Activated CD4-positive, alpha-beta T cell treated with anti-CD3 and anti-CD28 coated beads, Interleukin-2, Interleukin-6, amounts not matched to agents 100 ng/mL and 50 ng/mL, durations not matched to agents 16 hours and 8 hours (primary cell): ENCODE results near the gene EPAS1.
A peak's percentile ranks its signal among the peaks of the same experiment; 100 is the strongest.

Source experiments
- DNase-seq: peaks from one replicate; pipeline ENCODE4 v3.0.0-alpha.2; 2020

EPAS1 gene

DNA sequence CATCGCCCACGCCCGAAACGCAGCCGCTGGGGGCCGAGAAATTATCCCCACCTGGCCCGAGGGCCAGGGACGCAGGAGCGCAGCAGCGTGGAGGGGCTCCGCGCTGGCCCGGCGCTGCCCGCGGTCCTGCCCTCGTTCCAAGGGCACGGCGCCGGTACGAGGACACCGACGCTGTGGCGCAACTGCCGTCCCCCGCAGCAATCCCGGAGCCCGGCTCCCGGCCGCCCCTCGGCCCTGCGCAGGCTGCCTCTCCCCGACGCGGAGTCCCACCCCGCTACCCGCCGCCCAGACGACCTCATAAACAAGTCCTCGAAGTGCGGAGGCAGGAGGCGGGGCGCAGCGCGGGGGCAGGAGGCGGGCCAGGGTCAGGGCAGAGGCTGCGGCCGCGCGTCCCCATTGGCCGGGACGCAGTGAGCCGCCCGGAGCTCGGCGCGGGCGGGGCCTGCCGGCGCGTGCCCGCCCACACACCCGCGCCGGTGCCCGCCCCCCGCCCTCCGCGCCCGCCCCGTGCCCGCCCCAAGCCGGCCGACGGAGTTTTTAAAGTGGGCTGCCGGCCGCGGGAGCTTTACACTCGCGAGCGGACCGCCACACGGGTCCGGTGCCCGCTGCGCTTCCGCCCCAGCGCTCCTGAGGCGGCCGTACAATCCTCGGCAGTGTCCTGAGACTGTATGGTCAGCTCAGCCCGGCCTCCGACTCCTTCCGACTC lies at the start of gene EPAS1:
Gene EPAS1 (plus strand): TSS at position 568 of the 706 bp plus-strand sequence. CDS start 505 bp downstream, outside the sequence.
- DNase-seq, result peak; percentile 84

DNA sequence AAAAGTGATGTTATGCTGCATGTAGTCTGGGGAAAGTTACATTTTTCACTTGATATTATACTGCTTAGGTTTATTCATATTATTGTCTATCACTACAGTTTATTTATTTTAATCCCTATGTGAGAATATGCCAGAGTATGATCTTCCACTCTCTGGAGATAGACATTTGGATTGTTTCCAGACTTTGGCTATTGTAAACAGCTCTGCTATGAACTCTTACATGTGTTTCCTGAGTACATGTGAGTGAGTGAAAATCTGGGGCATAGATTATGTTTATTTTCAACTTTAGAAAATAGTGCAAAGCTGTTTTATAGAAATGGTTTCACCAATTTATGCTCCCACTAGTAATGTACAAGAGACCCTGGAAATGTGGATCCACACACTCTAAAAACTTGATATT lies 49.0 kb upstream of the EPAS1 start:
- DNase-seq, result no peak

DNA sequence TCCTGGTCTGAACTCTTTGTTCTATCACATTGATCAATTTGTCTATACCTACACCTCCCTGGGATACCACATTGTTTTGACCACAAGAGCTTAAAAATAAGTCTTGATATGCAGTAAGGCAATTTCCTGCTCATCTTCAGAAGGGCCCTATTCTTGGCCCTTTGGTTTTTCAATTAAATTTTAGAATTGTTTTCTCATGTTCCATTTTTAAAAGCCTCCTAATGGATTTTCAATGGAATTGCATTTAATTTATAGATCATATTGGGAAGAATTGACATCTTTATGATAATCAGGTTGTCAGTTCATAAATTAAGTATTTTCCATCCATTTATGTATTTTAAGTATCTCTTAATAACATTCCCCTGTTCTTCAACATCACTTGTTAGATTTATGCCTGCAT lies 47.6 kb upstream of the EPAS1 start:
- DNase-seq, result no peak

DNA sequence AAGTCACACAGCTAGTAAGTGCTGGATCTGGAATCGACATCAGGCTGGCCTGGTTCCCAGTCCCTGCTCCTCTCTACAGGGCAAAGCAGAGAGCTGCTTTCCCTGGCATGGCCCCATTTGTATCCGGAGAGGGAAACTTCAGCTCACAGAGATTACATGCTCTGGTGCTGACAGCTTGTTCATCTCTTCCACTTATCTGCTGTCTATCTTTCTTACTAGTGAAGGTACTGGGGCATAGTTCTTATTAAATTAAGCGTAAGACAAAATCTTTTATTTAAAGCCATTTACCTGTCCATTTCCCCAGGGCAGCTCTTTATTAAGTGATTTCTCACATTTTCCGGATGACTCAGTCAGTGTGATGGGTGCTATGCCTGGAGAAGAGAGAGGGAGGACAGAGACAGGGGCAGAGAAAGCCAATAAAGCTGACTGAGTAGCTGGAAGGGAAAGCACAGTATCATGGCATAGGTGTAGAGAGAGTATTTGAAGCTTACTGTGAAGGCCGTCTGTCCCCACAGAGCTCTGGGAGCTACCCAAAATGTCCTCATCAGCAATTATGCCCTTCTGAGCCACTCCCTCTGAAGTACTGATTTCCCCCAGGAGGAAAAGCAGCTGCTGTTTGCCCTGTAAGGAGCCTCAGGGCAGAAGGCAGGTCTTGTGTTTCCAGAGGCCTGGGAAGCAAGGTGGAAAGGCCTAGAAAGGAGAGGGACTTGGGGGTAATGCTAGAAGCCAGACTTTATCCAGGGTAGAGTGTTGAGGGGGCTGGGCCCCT lies 44.1 kb upstream of the EPAS1 start:
- DNase-seq, result no peak

DNA sequence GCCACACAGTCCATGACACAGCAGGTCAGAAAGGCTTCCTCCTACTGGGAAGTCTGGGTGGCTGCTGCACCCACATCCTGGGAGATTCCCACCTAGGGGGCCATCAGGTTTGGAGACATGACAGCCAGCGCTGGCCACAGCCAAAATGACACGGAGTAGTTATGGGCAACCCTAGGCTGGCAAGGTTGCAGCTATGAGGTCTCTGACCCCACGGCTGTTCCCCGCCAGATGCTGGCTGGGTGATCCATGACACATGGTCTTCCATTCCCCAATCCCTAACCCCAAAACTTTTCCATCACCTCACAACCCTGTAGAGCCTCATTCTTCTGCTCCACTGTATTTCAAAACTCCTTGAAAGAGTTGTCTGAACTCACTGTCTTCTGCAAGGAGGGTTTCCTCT lies 42.7 kb upstream of the EPAS1 start:
- DNase-seq, result no peak

DNA sequence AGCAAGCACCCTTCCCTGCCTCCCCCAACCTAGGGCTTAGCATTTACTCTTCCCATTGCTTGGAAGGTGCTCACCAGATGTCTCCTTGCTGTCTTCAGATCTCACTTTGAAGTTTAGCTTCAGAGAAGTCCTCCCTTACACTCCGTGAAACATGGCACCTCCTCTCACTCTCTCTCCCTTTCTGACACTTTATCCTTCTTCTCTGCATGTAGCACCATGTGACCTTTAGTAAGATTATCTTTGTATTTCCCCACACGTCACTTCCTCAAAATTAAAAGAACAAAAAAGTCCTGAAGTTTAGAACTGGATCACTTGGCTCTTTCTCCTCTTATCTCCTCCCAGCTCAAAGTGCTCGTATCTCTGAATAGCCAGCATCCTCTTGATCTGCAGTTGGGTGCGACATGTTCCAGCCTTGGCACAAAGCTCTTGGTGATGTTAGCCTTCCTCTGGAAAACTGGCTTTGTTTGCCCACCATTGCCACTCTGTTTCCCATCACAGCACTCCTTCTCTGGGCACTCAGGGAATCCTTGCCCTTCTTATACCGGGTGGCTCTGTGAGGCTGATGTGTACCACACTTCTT lies 40.6 kb upstream of the EPAS1 start:
- DNase-seq, result no peak

DNA sequence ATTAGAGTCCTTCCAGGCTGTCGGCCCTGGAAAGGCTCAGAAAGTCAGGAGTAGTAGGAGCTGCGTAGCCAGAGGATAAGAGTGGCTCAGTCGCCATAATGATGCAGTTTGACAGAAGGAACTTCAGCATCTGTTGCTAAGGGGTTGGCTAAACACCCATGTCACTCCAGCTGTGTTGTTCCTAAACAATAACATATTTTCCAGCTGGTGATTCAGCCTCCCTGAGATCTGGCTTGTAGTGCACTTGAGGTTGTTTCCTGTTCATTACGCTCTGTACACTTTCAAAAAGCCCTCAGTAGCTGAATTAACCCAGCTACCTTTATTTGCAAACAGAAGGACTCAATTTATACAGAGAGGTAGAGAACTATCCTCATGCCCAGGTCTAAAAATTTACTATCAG lies 39.7 kb upstream of the EPAS1 start:
- no peak for DNase-seq

DNA sequence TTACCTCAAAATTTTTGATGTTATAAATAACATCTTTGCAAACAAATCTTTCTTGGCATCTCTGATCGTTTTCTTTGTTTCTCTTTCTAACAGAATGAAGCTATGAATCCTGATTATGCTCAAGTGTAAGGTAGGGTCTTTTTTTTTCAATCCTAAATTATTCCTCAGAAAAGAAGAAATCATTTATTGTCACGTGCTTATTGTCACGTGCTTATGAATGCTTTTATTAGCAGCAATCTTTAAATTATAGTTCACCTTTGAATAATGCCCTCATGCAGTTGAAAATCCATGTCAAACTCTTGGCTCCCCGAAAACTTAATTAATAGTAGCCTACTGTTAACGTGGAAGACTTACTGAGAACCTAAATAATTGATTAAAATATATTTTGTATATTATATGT lies 39.2 kb upstream of the EPAS1 start:
- no peak for DNase-seq

DNA sequence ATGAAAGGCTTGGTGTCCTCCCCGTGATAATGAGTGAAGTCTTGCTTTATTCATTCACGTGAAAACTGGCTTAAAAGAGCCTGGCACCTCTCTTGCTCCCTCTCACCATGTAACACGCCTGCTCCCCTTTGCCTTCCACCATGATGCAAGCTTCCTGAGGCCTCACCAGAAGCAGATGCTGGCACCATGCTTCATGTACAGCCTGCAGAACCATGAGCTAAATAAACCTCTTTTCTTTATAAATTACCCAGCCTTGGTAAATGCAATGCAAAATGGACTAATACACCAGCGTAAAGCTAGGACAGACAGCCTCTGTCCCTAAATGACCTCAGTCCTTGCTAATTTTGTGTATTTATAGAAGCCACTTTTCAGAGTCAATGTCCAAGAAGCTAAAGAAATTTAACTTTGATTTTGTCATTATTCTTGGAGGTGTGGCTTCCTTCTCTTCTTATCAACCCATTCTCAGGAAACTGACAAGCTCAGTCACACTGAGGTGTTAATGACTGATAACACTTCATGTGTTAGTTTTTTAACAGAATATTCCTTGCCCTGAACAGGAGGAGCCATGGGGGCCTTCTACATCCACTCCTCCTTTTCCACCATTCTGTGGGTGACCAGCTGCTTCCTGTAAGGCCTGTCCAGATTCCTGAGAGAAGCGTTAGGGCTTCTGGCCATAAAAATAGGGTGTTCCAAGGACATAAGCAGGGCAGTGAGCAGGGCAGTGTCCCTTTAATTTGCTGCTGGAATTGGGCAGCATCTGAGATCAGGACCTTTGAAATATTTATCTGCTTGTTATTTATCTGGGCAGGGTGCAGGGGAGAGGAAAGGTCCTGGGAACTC lies 38.0 kb upstream of the EPAS1 start:
- no peak for DNase-seq

DNA sequence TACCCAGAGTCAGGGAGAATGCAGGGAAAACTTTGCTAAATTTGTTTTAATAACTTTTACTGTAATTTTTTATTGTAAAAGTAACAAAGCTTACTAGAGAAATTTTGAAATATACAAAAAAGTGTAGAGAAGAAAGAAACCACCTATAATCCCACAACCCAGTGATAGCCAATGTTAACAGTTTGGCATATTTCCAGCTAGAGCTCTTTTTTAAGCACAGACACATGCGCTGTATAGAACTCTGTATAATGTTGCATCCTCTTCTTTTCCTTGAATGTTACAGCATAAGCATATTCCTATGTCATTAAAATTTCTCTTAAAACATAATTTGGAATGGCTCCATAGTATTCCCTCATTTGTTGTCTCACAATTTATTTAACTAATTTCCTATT lies 37.4 kb upstream of the EPAS1 start:
- no peak for DNase-seq

DNA sequence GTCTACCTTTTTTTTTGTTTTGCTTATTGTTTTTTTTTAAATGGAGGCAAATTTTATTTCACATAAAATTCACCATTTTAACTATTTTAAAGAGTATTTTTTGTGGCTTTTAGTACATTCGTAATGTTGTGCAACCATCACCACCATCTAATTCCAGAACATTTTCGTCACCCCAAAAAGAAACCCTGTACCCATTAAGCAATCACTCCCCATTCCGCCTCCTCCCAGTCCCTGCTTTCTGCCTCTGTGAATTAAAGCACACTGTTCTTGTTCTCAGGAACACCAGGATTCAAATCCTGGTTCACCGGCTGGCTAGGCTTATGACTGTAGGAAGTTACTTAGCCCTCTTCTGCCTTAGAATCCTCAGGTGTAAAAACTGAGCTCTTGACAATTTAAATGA lies 36.9 kb upstream of the EPAS1 start:
- no peak for DNase-seq

DNA sequence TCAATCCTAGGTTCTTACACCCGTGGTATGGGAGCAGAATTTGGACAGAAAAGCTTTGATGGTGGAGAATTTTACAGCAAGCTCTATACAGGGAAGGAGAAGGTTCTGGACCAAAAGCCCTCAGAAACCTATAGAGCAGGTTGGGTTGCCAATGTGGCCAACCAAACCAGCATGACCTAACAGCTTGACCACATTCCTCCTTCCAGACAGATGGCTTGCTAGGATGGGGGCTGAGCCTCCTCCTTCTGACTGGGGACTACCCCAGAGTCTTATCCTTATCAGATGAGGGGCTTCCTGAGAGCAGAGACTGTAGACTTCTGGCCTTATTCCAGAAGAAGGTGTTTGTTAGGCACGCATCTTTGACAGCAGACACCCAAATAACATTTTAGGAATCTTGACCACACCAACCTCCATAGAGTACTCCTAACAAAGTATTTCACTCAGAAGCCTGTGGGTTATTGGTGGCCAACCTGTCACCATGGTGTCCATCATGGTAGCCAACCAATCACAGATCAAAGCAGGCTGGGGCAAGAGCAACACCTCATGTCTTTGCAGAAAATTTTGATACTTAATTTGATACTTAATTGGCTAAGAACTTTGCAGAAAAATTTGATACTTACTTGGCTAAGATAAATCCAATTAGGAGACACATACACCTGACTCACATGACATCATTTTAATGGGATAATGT lies 34.8 kb upstream of the EPAS1 start:
- no peak for DNase-seq

DNA sequence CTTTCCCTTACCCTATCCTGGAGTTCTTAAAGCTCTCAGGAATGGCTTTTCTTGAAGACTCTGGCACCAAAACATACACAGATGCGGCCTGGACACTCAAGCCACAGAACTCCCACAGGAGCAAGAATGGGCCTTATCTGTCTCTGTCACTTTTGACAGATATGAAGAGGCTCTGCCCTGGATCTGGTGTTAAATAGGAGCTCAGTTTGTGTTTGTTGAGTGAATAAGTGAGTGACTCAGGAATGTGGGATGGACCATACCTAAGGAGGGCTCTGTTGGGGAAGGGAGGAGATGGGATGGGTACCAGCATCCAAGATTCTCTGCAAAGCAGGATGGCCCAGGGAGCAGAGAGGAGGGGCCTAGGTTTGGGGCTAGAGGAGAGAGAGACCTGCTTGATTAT lies 33.9 kb upstream of the EPAS1 start:
- DNase-seq, result no peak

DNA sequence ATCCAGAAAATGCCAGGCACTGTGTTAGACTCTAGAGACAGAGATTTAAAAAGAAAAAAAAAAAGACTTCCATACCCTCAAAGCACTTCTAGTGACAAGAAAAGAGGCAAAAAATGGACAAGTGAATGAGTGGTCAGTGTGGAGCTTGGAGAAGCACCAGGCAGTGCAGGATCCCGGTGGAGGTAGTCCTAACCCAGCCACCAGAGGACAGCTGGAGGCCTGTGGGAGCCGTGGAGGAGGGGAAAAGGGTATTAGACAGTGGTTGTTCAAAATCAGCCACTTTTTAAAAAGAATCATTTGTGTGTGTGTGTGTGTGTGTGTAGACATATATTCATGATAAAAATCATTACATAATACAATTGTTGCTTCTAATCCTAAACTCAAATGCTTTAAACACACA lies 32.8 kb upstream of the EPAS1 start:
- DNase-seq, result no peak

DNA sequence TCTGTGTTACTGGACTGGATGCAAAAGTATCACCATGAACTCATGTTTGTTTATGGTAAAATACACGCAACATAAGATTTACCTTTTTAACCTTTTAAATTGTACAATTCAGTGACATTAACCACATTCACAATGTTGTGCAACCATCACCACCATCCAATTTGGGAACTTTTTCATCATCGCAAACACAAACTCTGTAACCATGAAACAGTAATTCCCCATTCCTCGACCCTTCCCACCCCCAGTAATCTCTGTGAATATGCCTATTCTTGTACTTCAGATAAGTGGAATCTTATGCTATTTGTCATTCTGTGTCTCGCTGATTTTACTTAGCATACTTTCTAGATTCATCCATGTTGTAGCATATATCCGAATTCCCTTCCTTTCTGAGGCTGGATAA lies 31.1 kb upstream of the EPAS1 start:
- DNase-seq, result no peak

DNA sequence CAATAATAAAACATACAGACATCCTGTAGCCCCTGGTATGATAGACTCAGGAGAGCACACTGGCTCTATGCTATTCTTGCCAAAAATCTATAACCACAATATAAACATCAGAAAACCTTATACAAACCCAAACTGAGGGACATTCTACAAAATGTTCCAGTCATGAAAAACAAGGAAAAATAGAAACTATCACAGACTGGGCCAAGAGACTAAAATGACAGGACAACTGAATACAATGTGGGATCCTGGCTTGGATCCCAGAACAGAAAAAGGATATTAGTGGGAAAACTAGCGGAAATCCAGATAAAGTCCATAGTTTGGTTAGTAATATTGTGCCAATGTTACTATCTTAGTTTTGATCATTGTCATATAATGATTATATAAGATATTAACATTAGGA lies 29.6 kb upstream of the EPAS1 start:
- DNase-seq, result no peak

DNA sequence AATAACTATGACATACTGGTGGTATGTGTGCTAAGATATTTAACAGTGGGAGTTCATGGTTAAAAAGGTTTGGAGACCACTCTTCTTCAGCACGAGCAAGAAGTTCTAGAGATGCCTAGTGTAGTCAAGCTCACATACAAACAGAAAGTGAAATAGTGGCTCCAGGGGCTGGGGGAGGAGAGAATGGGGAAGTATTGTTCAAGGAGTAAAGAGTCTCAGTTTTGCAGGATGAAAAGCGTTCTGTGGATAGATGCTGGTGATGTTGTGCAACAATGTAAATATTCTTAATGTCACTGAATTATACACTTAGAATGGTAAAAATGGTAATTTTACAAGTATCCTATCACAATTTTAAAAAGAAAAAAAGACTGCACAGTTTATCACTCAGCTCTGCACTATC lies 29.0 kb upstream of the EPAS1 start:
- DNase-seq, result no peak

DNA sequence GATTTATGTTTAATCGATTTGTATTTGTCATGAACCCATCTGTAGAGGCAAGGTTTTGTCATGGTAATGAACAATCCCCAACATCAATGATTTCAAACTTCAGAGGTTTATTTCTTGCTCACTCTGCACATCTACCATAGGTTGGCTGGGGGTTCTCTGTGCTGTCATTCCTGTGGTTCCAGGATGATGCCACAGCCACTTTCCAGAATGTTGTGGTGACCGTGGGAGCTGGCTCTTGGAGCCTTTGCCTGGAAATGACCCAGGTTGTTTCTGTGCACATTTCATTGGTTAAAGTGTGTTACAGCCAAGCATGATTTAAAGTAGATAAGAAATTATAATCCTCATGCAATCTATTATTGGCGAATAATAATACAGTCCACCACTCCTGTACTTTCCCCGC lies 28.2 kb upstream of the EPAS1 start:
- DNase-seq, result no peak

DNA sequence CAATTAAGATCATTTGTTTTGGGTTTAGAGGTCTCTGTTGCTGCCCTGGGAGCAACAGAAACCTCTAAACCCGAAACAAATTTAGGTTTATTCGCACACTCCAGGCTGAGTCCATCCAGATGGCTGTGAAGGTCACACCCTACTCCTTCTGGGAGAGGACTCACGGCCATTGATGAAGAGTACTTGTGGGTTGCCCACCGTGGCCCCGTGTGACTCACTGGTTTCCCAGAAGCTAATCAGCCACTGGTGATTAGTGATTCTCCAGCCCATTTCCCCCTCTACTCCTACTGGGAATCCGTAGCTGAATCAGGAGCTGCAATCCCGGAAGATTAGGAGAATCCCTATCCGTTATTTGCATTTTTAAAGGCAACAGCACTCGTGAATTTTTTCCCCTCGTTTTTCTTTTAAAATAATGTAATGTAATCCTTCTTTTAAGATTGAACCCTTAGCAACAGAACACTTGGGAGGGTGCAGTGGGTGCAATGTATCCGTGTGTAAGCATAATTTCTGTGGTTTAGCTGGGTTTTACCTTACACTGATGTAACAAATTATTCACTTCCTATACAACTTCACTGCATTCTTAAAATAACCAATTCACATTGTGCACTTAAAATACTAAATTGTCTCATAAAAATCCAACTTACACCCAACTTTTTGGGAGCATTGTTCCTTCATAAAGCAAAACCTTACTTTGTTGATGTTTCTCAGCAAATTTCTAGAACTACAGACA lies 27.5 kb upstream of the EPAS1 start:
- no peak for DNase-seq

DNA sequence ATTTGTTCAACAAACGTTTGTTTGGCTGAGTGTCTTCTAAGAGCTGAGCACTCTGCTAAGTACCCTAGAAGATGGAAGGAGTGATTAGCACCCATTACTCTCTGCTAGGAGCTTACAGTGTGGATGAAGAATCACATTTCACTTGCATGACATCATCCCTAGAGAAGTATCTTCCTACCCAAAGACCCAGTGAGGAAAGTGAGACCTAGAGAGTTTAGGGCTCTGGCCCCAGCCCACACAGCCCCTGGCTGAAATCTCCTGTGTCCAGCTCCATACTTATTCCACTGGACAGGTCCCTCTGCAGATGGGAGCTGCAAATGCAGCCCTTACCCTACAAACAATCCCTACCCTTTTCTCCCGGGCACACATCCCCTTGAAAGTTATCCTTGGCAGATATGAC lies 26.8 kb upstream of the EPAS1 start:
- no peak for DNase-seq

DNA sequence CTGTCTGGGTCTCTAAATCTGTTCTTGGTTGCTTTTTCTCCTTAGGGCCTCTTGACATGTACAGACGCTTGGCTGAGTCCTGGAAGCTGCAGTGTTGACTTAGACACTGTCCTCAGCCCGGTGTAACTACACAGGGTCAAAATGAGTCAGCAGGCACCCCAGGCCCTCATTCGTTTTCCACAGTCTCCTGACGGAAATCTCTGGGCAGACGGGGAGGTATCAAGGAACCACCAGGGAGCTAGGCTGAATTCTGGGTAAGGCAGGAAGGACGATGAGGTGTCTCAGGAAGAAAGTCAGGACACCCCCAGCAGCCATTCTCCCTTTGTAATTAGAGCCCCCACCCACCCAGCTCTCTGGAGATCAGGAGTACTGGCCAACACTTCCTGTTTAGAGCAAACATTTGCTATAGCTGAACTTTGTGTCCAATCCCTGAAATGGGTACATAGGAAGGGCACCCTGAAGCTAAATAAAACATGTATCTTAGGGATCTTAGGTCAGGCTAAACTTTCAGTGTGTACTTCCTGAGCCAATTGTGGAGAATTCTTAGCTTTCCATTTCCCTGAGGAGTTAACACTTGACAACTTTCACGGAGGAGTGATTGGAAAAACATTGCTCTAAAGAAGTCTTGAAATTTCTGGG lies 23.9 kb upstream of the EPAS1 start:
- no peak for DNase-seq

DNA sequence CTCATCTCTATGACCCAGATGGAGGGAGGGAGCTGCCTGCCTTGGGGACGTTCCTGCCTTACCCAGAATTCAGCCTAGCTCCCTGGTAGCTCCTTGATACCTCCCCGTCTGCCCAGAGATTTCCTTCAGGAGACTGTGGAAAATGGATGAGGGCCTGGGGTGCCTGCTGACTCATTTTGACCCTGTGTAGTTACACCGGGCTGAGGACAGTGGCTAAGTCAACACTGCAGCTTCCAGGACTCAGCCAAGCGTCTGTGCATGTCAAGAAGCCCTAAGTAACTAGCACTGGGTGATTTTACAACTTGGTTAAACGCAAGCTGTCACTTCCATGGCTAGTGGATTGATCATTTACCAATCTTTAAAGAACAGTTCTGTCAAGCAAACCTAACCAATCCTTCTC lies 23.3 kb upstream of the EPAS1 start:
- no peak for DNase-seq
